ENCODE measurements around the gene A2ML1.

GRCh38 chr12:8780389-8780788 is 42.0 kb upstream of the A2ML1 start:
- no peak for TF ChIP-seq POLR2AphosphoS5 (IDR thresholded peaks at IDR 0.05)
- TF ChIP-seq, protein P1, sequence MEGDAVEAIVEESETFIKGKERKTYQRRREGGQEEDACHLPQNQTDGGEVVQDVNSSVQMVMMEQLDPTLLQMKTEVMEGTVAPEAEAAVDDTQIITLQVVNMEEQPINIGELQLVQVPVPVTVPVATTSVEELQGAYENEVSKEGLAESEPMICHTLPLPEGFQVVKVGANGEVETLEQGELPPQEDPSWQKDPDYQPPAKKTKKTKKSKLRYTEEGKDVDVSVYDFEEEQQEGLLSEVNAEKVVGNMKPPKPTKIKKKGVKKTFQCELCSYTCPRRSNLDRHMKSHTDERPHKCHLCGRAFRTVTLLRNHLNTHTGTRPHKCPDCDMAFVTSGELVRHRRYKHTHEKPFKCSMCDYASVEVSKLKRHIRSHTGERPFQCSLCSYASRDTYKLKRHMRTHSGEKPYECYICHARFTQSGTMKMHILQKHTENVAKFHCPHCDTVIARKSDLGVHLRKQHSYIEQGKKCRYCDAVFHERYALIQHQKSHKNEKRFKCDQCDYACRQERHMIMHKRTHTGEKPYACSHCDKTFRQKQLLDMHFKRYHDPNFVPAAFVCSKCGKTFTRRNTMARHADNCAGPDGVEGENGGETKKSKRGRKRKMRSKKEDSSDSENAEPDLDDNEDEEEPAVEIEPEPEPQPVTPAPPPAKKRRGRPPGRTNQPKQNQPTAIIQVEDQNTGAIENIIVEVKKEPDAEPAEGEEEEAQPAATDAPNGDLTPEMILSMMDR (IDR thresholded peaks at IDR 0.05): no peak
